ENCODE measurements around the gene SPECC1. TPM values are rescaled to one million over a fixed set of nuclear protein-coding genes. Genes with fewer than 3 reads are reported as not detected.

The SPECC1 gene
- total RNA-seq, 1 donor from 2014 or later = 26.9 TPM

DNA sequence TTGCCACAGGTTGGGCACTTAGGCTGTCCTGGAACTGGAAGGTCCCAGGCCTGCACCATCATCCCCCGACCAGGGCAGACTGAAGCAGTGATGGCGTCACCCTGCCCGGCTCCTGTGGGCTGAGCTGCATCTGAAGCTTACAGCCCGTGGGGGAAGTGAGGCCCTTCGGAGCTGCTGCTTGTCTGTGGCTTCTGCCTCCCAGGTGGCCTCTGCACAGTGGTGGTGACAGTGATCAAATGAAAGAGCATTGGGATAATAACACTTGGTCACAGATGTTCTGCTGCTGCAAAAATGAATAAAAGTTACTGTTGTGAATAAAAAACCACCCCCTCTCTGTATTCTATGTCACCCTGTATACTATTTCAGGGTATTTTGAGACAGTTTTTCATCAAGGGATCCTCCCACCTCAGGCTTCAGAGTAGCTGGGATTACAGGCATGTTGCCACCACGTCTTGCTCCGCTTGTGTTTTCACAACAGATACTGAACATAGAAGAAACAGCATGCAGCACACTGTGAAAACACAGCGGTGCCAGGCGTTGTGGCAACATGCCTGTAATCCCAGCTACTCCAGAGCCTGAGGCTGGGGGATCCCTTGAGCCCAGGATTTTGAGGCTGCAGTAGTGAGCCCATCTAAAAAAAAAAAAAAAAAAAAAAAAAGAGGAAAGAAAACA, 293.2 kb downstream of the SPECC1 start:
- ATAC-seq (no peak), DNase-seq (no peak)
- Histone ChIP-seq H3K36me3 (no peaks in the 10 kb centered on the region), H3K27ac (no peak overlapping the region), H3K9me3 (peaks cover 12% of the 10 kb centered on the region), H3K27me3 (ENCODE audit: low read depth) (no peaks in the 10 kb centered on the region), H3K4me1 (no peaks in the 10 kb centered on the region), H3K4me3 (no peak overlapping the region)
- intact Hi-C loops (cut with DNase I) = no loop called here
- TF ChIP-seq, protein P1, sequence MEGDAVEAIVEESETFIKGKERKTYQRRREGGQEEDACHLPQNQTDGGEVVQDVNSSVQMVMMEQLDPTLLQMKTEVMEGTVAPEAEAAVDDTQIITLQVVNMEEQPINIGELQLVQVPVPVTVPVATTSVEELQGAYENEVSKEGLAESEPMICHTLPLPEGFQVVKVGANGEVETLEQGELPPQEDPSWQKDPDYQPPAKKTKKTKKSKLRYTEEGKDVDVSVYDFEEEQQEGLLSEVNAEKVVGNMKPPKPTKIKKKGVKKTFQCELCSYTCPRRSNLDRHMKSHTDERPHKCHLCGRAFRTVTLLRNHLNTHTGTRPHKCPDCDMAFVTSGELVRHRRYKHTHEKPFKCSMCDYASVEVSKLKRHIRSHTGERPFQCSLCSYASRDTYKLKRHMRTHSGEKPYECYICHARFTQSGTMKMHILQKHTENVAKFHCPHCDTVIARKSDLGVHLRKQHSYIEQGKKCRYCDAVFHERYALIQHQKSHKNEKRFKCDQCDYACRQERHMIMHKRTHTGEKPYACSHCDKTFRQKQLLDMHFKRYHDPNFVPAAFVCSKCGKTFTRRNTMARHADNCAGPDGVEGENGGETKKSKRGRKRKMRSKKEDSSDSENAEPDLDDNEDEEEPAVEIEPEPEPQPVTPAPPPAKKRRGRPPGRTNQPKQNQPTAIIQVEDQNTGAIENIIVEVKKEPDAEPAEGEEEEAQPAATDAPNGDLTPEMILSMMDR (IDR thresholded peaks at IDR 0.05) = no peak

DNA sequence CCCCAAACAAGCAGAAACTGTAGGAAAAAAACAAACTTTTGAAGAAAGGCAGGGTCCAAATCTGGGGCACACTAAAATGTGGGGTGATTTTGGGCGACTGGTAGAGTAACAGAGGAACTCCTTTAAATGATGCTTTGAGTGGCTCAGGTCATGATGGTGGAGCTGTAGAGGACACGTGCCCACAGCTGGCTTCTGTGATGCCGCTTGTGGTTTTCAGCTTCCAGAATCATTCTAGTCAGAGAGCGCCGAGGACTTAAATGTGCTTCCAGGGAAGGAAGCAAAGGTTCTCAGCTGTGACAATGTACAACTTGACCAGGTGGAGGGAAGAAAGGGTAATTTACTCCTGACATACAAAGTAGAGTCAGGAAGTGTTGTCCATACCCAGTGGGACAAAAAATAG, 295.8 kb downstream of the SPECC1 start:
- intact Hi-C loops (cut with DNase I) = no loop called here
- Histone ChIP-seq H3K4me3 (no peak overlapping the region), H3K9me3 (peaks cover 14% of the 10 kb centered on the region), H3K27me3 (ENCODE audit: low read depth) (no peaks in the 10 kb centered on the region), H3K4me1 (no peaks in the 10 kb centered on the region), H3K36me3 (no peaks in the 10 kb centered on the region), H3K27ac (no peak overlapping the region)
- TF ChIP-seq, protein P1 (IDR thresholded peaks at IDR 0.05) = no peak
- ATAC-seq = no peak
- DNase-seq = no peak

DNA sequence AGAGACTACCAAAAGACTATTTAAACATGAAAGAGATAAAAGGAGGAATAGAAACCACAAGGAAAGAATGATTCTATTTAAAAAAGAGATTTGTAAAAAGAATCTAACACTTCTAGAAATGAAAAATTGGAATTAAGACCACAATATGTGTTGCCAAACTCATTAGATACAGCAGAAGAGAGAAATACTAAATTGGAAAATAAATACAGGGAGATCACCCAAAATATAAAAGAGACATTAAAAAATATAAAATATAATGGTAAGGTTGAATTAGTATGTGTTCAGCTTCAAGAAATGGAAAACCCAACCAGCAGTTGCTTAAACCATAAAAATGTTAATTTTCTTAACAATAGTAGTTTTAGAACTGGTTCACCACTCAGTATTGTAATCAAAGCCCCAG, 297.8 kb downstream of the SPECC1 start:
- intact Hi-C loops (cut with DNase I) = no loop called here
- ATAC-seq = no peak

DNA sequence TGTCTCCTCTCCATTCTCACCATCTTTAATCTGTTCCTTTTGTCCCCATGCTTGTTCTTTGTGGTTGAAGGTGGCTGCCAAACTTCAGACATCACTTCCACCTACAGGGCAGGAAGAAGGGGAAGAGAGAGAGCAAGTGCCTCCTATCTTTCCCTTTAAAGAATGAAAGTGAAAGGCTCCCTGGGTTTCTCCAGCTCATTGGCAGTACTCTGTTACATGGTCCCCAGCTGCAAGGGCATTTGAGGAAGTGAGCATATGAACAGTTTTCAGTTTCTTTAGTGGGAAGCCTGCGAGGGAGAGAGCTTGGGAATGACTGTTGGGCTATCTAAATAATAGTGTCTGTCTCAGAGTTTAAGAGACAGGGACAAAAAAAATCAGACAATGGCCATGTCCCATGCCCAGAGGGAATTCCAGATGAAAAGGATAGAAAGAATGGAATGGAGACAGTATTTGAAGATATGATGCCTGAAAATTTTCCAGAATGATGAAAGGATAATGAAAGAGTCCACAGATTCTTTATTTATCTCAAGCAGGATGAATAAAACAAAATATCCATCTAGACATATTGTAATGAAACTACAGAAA, 298.3 kb downstream of the SPECC1 start:
- intact Hi-C loops (cut with DNase I) = no loop called here
- DNase-seq (no peak), ATAC-seq (peak in 1 of 2 donors; percentile 32)
- no peak overlapping the region for H3K27ac ChIP-seq
- H3K4me3 ChIP-seq = no peak overlapping the region
- no peaks in the 10 kb centered on the region for H3K4me1 ChIP-seq
- H3K27me3 ChIP-seq (ENCODE audit: low read depth) = no peaks in the 10 kb centered on the region
- H3K36me3 ChIP-seq = no peaks in the 10 kb centered on the region
- TF ChIP-seq, protein P1 (IDR thresholded peaks at IDR 0.05) = no peak
- H3K9me3 ChIP-seq = peaks cover 14% of the 10 kb centered on the region

More for the DNA sequence above, 297.8 kb downstream of the SPECC1 start:
- Histone ChIP-seq H3K27ac (no peak overlapping the region), H3K9me3 (peaks cover 14% of the 10 kb centered on the region), H3K36me3 (no peaks in the 10 kb centered on the region), H3K4me1 (no peaks in the 10 kb centered on the region), H3K4me3 (no peak overlapping the region), H3K27me3 (ENCODE audit: low read depth) (no peaks in the 10 kb centered on the region)
- TF ChIP-seq, protein P1 (IDR thresholded peaks at IDR 0.05) = no peak
- no peak for DNase-seq

DNA sequence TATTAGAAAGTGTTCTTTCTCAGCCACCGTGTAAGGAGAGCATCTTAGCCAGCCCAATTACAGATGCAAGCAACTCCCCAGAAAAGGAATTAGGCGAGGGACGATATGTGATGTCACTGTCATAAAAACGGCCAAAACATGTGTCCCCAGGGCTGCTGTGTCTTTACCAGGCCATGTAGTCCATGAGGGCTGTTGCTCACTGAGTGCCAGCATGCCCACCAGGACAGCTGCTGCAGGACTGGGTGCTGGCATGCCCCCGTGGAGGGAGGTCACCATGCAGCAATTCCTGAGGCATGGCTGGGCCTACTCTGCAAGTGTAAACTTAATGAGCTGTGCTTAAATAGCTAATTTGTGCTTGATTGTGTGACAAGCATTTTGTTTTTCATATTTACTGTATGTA, 301.3 kb downstream of the SPECC1 start:
- Histone ChIP-seq H3K36me3 (peaks cover 5% of the 10 kb centered on the region), H3K4me3 (no peak overlapping the region), H3K4me1 (no peaks in the 10 kb centered on the region), H3K27ac (no peak overlapping the region), H3K27me3 (ENCODE audit: low read depth) (no peaks in the 10 kb centered on the region), H3K9me3 (peaks cover 14% of the 10 kb centered on the region)
- TF ChIP-seq, protein P1 (IDR thresholded peaks at IDR 0.05) = no peak
- DNase-seq (no peak), ATAC-seq (no peak)
- intact Hi-C loops (cut with DNase I) = loop anchor here (10.0 kb wide), 1 partner anchor 186 kb away; no protein-coding TSS in a partner anchor

Measured in lower lobe of right lung (tissue), 2 donors.